Hepatic stellate cell (primary cell): ENCODE measurements around the gene SYTL3.
"Not testable (repeated sequence)": the region's sequence is repeated elsewhere in the genome, so short reads cannot be mapped to it uniquely, and the experiment has no call there.

Experiments
- DNase-seq: peaks from one replicate; pipeline ENCODE4 v3.0.0; 2011; ENCODE audit warnings: low spot score

The SYTL3 gene

DNA sequence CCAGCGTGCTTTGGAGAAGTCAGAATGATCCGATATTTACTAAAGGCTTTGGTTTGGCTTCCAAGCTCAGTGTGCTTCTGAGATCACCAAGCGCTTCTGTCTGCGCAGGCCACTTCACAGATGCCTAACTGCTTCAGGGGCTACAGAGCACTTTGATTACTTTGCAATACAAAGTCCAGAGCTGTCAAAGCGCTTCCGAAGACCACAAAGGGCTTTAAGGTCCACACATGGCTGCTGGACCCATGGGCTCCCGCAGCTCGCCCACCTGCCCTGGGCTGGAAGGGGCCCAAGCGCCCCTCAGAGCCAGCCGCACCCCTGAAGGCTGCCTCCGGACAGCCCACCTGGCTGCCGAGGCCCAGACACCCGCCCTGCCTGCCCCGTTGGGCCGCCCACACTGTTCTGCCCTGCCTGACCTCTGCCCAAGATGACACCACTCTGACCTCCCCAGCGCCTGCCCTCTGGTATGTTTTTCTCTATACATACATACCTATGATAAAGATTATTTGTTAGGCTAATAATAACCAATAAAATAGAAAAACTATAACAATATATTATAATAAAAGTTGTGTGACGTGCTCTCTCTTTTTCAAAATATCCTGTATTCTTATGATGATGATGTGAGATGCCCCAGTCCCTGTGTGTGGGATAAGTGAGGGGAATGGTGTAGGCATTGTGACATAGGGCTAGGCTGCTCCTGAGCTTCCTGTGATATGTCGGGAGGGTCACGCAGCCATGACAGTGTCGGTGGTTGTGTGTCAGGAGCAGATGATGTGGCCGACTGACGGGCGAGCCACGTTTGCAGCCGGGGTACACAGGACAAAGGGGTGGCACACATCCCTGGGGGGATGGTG is 27.9 kb upstream of the SYTL3 start:
- no peak for DNase-seq

DNA sequence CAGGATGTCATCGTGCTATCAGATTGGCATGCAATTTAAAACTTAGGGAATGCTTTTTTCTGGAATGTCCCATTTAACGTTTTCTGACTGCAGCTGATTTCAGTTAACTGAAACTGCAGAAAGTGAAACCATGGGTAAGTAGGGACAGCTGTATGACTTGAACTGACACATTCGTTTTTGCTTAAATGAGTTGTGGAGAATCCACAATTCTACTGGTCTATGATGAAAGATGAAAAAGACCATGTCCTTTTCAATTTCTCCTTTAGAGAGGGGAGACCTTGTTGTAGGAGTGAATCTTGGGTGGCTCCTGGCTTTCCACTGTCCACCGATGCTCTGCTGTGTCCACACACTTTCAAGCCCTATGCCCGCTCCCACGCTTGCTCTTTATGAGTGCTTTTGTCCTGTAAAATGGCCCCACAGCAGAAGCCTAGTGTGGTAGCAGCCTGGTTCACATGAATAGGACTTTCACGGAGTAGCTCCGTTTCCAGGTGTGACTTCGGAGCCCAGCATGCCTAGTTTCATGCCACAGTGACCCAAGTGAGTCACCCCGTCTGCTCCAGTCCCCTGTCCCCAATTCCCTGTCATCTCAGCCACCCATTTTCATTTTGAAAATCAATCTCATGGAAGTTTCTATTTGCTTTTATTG is 27.2 kb upstream of the SYTL3 start:
- no peak for DNase-seq

DNA sequence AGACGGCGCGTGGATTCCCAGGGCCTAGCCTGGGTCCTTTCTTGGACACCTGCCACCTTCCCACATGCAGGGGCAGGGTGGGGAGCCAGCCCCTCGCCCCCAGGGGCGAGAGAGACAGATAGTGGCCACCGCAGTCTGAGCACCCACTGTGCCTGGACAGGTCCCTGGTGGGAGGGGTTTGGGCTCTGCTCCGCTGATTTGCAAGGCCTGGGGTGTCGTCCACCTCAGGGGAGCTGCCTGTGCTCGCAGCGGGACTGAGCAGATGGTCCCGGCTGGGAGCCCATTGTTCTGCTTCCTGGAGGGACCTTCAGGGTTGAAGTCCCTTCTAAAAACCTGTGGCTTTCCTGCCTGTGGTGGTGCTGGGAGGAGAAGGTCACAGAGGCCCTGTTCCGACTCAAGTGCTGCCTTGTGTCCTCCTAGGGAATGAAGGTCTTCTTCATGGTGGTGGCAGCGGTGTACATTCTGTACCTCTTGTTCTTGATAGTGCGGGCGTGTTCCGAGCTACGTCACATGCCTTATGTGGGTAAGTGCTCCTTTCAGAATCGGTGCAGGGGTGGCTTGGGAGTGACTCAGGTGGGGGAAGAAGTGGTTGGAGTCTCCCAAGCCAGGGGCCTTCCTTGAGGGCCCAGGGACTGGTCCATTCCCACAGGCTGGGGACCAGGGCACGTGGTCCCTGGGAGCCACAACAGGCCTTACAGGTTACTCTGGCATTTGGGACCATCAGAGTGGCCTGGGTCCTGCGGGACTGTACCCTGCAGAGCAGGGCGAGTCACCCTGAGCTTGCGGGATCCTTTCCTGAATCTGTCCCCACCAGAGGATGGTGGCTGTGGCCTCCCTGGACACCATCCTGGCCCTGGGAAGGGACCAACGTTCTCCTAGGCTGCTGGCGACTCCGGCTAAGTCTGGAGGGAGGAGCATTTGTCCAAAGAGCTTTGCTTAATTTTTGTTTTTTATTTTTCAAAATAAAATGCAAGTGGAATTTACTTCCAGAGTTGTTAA is 24.9 kb upstream of the SYTL3 start:
- no peak for DNase-seq

DNA sequence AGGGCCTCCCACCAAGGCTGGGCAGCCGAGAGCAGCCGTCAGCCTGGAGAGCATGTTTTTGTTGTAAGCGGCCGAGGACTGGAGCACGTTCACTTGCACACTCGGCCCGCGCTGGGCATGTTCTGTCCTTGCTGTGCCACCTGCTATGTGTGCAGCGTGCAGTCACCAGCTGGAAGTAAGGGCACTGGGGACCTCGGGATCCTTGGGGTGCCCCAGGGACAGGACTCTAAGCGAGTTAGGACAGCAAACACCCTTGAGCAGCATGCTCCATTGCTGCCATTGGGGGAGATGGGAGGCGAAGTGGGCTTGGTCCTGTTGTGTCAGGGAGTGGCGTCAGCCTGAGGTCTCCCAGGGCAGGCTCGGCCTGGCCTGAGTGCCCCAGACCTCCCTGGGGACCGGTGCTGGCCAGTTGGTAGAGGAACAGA is 24.0 kb upstream of the SYTL3 start:
- no peak for DNase-seq

DNA sequence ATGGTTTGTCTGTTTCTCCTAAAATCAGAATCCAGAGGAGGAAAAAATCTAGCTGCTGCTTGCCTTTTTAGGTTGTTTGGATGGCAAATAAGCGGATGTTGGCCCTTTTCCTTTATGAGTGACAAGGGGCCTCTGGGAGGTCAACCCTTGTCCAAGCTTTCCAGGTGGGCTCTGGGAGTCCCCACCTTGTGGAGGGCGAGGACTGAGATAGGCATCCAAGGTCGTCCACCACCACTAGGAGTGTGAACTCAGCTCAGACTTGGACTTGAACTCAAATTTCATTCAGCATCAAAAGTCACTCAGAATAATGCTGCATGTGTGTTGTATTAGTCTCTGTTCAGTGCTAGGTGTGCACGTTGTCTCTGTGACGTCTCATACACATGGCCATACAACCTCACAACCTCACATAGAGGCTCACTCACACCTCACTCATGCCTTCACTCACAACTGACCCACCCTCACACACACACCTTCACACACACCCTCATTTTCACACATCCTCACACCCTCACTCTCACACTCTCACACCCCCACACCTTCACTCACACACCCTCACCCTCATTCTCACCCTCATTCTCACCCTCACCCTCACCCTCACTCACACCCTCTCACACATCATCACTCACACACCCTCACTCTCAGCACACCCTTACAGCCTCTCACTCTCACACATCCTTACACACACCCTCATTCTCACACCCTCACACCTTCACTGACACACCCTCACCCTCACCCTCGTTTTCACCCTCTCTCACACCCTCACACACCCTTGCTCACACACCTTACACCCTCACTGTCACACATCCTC is 23.3 kb upstream of the SYTL3 start:
- no peak for DNase-seq

DNA sequence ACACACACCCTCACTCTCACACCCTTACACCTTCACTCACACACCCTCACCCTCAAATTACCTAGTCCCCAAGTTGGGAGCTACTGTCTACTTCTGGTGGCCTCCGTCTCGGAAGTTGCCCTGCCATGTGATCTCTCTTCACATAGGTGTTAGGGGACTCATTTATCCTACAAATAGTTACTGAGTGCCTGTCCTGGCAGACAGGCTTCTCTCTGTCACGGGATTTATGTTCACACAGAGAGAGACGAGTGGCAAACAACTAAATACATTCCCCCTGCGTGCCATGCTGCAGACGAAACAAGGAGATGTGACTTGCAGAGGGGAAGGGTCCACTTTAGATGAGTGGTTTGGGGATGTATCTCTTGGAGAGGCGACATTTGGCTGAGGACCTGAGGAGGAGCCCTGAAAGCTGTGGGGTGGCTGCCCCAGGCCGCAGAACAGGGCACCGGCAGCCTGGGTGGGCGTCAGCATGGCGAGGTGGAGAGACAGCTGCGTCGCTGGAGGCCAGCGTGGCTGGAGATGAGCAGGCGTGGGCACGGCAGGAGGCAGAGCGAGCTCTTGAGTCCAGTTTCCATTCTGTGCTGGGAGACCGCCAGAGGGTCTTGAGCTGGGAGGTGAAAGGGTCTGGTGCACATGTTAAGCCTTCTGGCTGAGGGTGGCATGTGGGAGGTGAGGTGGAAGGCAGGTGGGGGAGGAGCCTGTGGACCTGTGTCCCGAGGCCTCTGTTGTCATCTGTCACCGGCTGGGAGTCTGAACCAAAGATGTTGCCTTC is 22.5 kb upstream of the SYTL3 start:
- DNase-seq = no peak

DNA sequence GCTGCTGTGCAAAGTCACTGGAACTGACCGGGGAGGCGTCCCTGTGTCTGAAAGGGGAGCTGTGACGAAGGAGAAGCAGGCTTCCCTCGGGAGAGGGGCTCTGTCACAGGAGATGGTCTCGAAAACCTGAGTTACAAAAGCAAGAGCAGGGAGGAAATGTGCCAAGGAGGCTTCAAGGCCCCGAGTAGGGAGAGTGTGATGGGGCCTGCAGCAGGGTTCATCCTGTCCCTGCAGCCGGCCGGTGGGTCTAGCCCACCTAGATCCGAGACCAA is 22.0 kb upstream of the SYTL3 start:
- no peak for DNase-seq

DNA sequence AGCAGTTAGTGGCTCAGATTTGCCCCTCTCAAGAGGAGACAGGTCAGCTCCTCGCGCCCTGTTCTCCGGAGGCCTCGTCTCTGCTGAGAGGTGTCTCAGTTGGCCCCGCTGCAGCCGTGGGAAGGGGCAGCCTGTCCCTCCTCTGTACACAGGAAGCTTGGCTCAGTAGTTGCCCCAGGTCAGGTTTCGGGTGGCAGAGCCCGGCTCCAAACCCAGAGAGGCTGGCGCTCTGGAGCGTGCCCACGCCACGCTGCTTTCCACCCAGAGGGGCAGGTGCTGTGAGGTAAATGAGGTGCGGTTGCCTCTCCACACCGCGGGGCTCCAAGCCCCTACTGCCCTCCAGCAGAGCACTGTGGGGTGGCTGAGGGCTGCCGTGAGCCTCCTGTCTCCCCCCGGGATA is 21.3 kb upstream of the SYTL3 start:
- DNase-seq = no peak

DNA sequence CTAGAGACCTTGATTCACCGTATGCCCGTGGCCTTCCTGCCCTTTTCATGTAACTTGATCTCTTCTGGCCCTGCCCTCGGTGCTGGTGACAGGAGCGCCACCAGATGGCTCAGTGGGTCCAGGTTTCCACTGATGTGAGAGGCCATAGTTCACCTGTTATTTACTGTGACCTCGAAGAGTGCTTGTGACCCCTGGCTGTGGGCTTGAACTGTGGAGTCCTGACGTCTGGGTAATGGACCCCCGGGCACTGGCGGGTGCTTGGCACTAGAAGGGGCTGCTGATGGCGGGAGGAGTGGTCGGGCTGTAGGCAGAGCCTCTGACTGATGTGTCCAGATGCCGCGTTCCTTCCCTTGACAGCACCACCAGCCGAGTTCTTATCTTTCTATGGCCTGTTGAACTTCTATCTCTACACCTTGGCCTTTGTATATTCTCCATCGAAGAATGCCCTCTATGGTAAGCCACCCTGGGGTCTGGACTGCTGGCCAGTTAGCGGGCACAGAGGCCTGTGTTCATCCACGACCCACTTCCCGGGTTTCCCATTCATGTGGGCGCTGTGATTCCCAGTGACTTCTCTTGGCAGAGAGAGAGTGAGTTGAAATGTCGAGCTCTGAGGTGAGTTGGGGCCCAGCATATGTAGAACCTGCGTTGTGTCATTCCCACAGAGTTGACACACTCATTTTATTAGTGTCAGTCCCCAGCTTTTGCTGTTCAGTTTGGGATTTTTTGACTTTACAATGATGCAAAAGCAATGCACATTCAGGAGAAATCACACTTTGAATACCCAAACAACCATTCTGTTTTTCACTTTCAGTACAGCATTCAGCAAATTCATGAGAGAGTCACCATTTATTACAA is 20.3 kb upstream of the SYTL3 start:
- DNase-seq = no peak

DNA sequence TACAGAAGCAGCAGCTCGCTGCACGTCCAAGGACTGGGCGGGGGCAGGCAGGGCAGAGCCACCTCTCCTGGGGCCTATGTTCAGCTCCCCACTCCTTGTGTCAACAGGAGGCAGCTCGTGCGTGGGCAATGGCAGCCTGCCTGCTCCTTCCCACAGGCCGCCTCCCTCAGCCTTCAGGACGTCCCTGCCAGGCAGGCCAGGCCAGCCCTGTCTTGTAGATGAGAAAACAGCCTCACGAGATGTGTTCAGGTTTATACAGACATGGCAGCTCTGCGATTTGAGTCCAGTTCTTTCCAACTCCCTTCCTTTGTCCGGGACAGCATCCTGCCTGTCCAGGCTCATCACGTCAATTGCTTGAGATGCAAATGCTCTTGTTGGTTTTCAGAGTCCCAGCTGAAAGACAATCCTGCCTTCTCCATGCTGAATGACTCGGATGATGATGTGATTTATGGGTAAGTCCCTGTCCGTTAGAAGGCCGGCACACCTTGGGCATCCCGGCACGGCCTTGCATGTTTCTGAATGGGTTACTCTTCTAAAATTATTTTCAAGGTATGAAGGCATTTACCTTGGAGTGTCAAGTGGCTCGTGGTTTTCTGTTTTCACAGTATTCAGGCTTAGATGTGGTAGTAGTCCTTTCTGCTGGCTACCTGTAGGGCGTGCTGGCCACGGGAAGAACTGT is 18.8 kb upstream of the SYTL3 start:
- peak; percentile 36 for DNase-seq

DNA sequence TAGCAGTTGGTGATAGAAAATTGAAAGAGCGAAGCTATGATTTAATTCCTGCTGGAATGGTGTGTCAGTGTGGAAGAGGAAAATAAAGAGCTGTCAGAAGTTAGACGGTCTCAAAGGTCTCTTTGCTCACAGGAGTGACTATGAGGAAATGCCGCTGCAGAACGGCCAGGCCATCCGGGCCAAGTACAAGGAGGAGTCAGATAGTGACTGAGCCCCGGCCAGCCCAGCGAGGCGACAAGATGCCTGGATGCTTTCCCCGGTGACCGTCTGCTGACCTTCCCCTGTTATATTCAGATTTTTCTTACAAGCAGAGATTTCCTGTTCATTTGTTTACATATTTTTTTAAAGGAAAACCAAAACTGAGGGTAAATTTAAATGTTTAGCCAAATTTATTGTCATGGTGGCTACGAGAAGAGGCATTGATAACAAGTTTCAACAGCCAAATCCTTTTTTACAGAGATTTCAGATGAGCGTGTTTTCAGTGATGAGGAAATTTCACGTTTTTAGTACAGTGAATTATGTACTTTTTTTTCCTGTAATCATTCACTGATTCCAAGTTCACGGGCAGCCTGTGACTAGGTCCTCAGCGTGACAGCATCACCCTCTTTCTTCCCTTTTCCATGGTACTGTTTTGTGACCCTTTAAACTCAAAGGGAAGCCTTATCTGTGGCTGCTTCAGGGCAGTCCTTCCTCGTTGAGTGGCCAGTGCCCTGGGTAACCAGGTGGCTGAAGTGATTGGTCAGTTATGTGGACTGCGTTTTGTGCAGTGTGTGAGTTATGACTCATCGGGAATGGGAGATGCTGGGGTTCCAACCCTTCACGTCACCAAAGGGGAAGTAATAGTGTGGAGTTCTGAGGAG is 17.9 kb upstream of the SYTL3 start:
- peak; percentile 84 for DNase-seq

DNA sequence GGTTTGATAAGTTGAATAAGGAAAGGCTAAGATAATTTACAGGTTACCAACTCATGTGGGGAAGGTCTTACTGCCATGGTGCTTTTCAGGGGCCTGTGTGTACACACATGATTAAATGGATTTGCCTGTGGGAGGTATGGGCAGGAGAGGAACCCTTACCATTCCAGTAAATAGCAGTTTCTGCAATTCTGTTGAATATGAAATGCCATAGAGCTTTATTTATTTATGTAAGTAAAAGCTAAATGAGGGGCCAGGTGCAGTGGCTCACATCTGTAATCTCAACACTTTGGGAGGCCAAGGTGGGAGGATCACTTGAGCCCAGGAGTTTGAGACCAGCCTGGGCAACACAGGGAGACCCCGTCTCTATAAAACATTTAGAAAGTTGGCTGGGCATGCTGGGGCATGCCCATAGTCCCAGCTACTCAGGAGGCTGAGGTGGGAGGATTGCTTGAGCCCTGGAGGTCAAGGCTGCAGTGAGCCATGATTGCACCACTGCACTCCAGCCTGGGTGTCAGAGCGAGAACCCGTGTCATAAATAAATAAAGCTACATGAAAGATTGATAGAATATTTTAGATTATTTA is 17.2 kb upstream of the SYTL3 start:
- not testable (repeated sequence) for DNase-seq

DNA sequence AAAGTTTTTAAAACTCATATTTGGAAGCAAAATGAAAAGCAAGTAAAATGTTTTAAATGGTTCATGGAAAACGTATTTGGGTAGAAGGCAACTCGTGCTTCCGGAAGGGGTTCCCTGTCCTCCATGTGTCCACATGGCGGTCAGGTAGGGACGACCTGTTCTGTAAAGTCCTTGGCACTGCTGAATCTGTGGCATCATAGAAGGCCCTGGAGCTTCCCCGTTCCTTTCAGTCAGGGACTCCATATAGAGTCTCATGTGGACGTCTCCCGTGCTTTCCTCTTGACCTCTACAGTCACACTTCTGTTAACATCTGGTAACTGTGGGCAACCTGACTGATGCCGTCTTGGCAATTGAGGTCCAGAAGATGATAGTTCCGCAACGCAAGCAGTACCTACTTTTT is 16.7 kb upstream of the SYTL3 start:
- DNase-seq = no peak

DNA sequence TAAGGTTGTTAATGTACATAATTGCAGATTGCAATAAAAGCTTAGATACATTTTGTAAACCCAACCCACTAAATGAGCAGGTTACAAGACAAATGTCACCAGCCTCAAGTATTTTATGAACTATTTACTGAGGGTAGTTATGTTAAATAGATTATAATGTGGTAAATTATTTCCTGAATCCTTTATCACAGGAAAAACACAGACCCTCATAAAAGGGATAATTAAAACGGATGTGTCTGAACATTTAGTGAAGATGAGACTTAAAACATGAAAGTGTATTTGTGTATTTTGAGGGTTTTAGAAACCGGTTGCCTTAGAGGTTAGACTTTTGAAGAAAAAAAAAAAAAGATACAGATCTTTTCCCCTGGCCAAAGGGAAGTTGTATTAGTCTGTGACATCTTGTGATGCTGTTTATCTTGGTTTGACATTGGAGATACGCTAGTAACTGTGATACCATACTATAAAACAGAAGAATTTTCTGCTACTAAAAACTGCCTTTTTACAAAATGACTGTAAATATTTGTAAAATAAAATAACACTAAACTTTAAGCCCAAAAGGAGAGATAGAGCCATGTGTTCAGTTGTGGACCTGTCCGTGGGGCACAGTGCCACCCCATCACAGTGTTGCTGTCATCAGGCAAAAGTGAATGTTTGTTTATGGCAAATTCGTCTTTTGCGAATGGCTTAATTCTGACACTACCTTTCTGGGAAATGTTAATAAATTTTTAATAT is 15.0 kb upstream of the SYTL3 start:
- no peak for DNase-seq

DNA sequence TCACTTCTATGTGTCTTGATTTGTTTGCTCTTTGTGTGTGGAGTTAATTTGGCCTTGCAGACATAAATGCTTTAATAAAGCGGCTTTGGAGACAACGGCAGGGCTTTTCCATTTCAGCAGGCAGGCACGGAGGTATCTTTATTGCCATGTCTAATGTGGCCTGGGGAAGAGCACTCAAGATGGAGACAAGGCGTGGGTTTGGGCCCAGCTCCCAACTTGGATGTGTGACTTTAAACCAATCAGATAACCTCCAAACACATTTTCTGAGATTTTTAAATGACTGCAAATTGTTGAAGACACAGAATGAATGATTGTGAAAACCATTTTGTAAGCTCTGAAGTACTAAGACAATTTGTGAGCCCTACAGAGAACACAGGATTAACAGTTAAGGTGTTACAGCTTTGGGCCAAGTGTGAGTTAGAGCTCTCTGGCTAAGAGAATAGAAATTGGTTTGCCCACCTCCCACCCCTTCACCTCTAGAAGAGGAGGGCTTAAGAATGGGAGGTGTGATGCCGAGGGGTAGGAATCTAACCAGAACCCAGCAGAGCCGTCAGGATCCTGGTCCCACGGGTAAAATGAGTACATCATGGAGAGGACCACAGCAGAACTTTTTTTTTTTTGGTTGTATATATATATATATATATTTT is 14.3 kb upstream of the SYTL3 start:
- DNase-seq = no peak

DNA sequence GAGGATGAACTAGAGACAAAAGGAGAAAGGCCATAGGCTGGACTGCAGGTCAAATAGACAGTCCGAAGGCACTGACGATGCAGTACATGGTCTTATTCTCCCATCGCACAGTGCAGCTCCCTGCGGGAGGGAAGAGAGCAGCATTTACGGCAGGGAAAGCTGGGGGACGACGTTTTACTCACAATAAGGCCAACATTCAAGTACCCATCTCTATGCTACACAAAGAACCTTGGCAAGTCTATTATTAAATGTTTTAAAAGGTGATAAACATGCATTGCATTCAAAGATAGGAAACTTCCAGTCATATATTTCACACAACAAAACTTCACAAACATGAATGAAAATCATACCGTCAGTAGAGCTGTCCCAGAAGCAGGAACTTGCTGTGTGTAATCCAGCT is 13.1 kb upstream of the SYTL3 start:
- no peak for DNase-seq

DNA sequence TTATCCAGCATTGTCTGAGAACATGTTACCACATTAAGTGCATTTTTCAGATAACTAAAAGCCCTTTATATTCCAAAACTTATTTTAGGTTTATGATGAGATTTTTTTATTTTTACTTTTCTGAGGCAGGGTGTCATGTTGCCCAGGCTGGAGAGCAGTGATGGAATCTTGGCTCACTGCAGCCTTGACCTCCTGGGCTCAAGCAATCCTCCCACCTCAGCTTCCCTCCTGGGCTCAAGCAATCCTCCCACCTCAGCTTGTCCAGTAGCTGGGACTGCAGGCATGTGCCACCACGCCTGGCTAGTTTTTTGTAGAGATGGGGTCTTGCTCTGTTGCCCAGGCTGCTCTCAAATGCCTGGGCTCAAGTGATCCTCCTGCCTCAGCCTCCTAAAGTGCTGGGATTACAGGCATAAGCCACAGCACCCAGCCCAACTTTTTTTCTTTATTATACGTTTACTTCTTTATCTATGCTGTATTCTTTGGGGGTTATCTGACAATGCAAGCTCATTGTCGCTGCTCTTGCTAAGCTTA is 11.5 kb upstream of the SYTL3 start:
- no peak for DNase-seq
